ENCODE measurements around the gene HIRA. TPM values are rescaled to one million over a fixed set of nuclear protein-coding genes. Genes with fewer than 3 reads are reported as not detected.

HIRA gene
- polyA plus RNA-seq, 2 of the 4 experiments (the other 2 are of a cell fraction): 12.3 to 16.6 TPM

DNA sequence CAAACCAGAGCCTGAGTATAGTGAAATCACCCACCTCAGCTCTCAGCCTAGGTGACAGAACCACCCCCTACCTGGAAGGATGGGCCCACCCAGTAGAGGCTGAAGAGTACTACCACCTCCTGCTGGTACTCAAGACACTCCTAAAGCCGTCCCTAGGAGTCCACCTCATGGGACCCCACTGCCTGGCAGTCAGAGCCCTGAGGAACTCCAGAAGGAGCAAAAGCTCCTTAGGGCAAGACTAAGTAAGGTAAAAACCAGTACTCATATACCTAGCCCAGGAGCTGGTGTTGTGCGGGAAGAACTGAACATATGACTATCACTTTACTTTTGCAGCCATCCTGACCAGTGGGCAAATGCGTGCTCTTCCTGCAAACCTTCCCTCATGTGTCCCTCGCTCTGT is 36.3 kb downstream of the HIRA start:
- CTCF ChIA-PET: interaction anchor here (1.4 kb wide), 1 partner anchor 23 kb away, joined by 3 read pairs; no protein-coding TSS in a partner anchor
- WGBS (ENCODE audit: missing lambda C conversion rate): 90% methylated on average over 4 of the region's 4 CpGs

GRCh38 chr22:19394274-19395050 is 37.1 kb downstream of the HIRA start:
- WGBS (ENCODE audit: missing lambda C conversion rate): 84% methylated on average over 6 of the region's 8 CpGs
- no peak overlapping the region for H3K27ac ChIP-seq
- H3K4me3 ChIP-seq: no peak overlapping the region
- no peak for DNase-seq (ENCODE audit: low read depth in 1 of 2, low spot score in 1 of 2)
- no peak for FAIRE-seq
- H3K4me2 ChIP-seq: no peak overlapping the region
- ATAC-seq: no peak
- CTCF ChIA-PET: interaction anchor here (0.7 to 1.9 kb wide), 2 partner anchors 19 to 235 kb away, joined by 3 to 6 read pairs; no protein-coding TSS in a partner anchor
- POLR2A ChIA-PET: no interaction called here
- no peaks in the 10 kb centered on the region for H3K9me3 ChIP-seq
- H3K4me1 ChIP-seq: no peaks in the 10 kb centered on the region
- TF ChIP-seq POLR2A (IDR thresholded peaks at IDR 0.05; ENCODE audit: low read length) (no peak), HEYL (CRISPR knock-in tag; IDR thresholded peaks at IDR 0.05) (no peak)

More for the DNA sequence above, 36.3 kb downstream of the HIRA start:
- Histone ChIP-seq H3K27ac (no peak overlapping the region), H3K9me3 (no peaks in the 10 kb centered on the region), H3K4me2 (no peak overlapping the region), H3K4me1 (no peaks in the 10 kb centered on the region), H3K4me3 (no peak overlapping the region)
- FAIRE-seq: no peak
- no peak for ATAC-seq
- DNase-seq (ENCODE audit: low read depth in 1 of 2, low spot score in 1 of 2): no peak
- POLR2A ChIA-PET: no interaction called here
- TF ChIP-seq SREBF2 (IDR thresholded peaks at IDR 0.05) (no peak), ATOH8 (CRISPR knock-in tag; IDR thresholded peaks at IDR 0.05; ENCODE audit: low read depth) (no peak), TFCP2L1 (CRISPR knock-in tag; IDR thresholded peaks at IDR 0.05) (no peak), RAD21 (conservative IDR thresholded peaks at IDR 0.05 in 1 of 2, IDR thresholded peaks at IDR 0.05 in 1 of 2) (no peak), TP53 (CRISPR knock-in tag; IDR thresholded peaks at IDR 0.05) (no peak), REST (IDR thresholded peaks at IDR 0.05) (no peak), JUNB (IDR thresholded peaks at IDR 0.05) (no peak), FOSL2 (IDR thresholded peaks at IDR 0.05) (no peak), FOSL2 (CRISPR knock-in tag; IDR thresholded peaks at IDR 0.05) (no peak), HOXA7 (CRISPR knock-in tag; IDR thresholded peaks at IDR 0.05) (no peak), RCOR1 (IDR thresholded peaks at IDR 0.05; ENCODE audit: low read depth, low read length) (no peak), RARB (CRISPR knock-in tag; IDR thresholded peaks at IDR 0.05) (no peak), EHMT2 (IDR thresholded peaks at IDR 0.05; ENCODE audit: low read depth) (no peak), CHD2 (IDR thresholded peaks at IDR 0.05; ENCODE audit: low read length, partially characterized antibody) (no peak), FOXS1 (CRISPR knock-in tag; IDR thresholded peaks at IDR 0.05) (no peak), EHF (CRISPR knock-in tag; IDR thresholded peaks at IDR 0.05) (no peak), USF2 (IDR thresholded peaks at IDR 0.05) (no peak)

Data from A549 (cell line).